PC-9 (cell line): ENCODE measurements around the gene TTC13.

Experiments
- CTCF ChIP-seq: fragments of 200-600 bp; sonication (generic); conservative IDR thresholded peaks from 2 replicates; pipeline ENCODE4 v1.6.1; 2017; ENCODE audit warnings: mixed run types, antibody characterized with exemption, mild to moderate bottlenecking, moderate library complexity
- EZH2 ChIP-seq: fragments of 200-600 bp; sonication (generic); IDR thresholded peaks from 2 replicates; pipeline ENCODE4 v1.8.0; 2017; ENCODE audit warnings: antibody characterized with exemption, low read depth

GRCh38 chr1:230957580-230957989 lies 21.1 kb downstream of the TTC13 start:
- TF ChIP-seq CTCF (no peak), EZH2 (no peak)
